GM23338 (cell line): ENCODE data around the gene TMEM245. TPM values are rescaled to one million over a fixed set of nuclear protein-coding genes. Genes with fewer than 3 reads are reported as not detected.

Experiments used
- ATAC-seq: fragments of 200-7000 bp; cut with Tn5 transposase; 3 replicates; pipeline ENCODE4 v1.9.1; 2020
- DNase-seq: peaks from one replicate; pipeline ENCODE4 v3.0.0-alpha.2; 2015; ENCODE audit warnings: low spot score
- H2AFZ ChIP-seq: fragments of 200-600 bp; sonication (generic); 2 replicates; pipeline ENCODE4 v1.8.0; 2016; ENCODE audit warnings: antibody characterized with exemption, mild to moderate bottlenecking, moderate library complexity
- H3F3A ChIP-seq: fragments of 200-600 bp; sonication (generic); replicated peaks from 2 replicates; pipeline ENCODE4 v1.8.0; 2017; ENCODE audit warnings: antibody characterized with exemption, mixed run types, low read depth
- H3K27ac ChIP-seq: fragments of 200-600 bp; sonication (generic); 2 replicates; pipeline ENCODE4 v1.6.1; 2016; ENCODE audit warnings: low read depth
- H3K27me3 ChIP-seq: fragments of 200-600 bp; sonication (generic); 2 replicates; pipeline ENCODE4 v1.8.0; 2016; ENCODE audit warnings: mild to moderate bottlenecking, mixed run types, moderate library complexity; ENCODE audit not compliant: insufficient read depth
- H3K36me3 ChIP-seq: fragments of 200-600 bp; sonication (generic); 2 replicates; pipeline ENCODE4 v1.8.0; 2016; ENCODE audit warnings: mild to moderate bottlenecking; ENCODE audit not compliant: insufficient read depth
- H3K4me1 ChIP-seq: fragments of 200-600 bp; sonication (generic); 2 replicates; pipeline ENCODE4 v1.8.0; 2016; ENCODE audit warnings: mild to moderate bottlenecking, moderate library complexity; ENCODE audit not compliant: insufficient read depth
- H3K4me2 ChIP-seq: fragments of 200-600 bp; sonication (generic); 2 replicates; pipeline ENCODE4 v1.7.1; 2017; ENCODE audit warnings: mixed run types
- H3K4me3 ChIP-seq: fragments of 200-600 bp; sonication (generic); 2 replicates; pipeline ENCODE4 v1.6.1; 2016; ENCODE audit warnings: mixed run types
- H3K79me2 ChIP-seq: fragments of 200-600 bp; sonication (generic); replicated peaks from 2 replicates; pipeline ENCODE4 v1.8.0; 2017; ENCODE audit warnings: mild to moderate bottlenecking; ENCODE audit not compliant: insufficient read depth
- H3K9me2 ChIP-seq: fragments of 200-600 bp; sonication (generic); 2 replicates; pipeline ENCODE4 v1.8.0; 2017; ENCODE audit not compliant: insufficient read depth
- H4K20me1 ChIP-seq: fragments of 200-600 bp; sonication (generic); replicated peaks from 2 replicates; pipeline ENCODE4 v1.8.0; 2017; ENCODE audit warnings: mild to moderate bottlenecking; ENCODE audit not compliant: insufficient read depth
- H3K27ac Mint-ChIP-seq: 2 replicates; pipeline ENCODE4 v1.8.0; 2020; ENCODE audit warnings: inconsistent platforms, mild to moderate bottlenecking, moderate library complexity, mixed read lengths
- H3K27me3 Mint-ChIP-seq: 3 replicates; pipeline ENCODE4 v1.8.0; 2022; ENCODE audit warnings: low read depth, mild to moderate bottlenecking, moderate library complexity, mixed read lengths, inconsistent platforms; ENCODE audit not compliant: insufficient read depth, poor library complexity
- H3K36me3 Mint-ChIP-seq: 3 replicates; pipeline ENCODE4 v1.8.0; 2021; ENCODE audit warnings: low read depth, mild to moderate bottlenecking, inconsistent platforms, moderate library complexity, mixed read lengths
- H3K4me1 Mint-ChIP-seq: 3 replicates; pipeline ENCODE4 v1.8.0; 2020; ENCODE audit warnings: mild to moderate bottlenecking, inconsistent platforms, mixed read lengths
- H3K4me3 Mint-ChIP-seq: 3 replicates; pipeline ENCODE4 v1.8.0; 2021; ENCODE audit warnings: moderate library complexity, mild to moderate bottlenecking, inconsistent platforms, mixed read lengths
- H3K9me3 Mint-ChIP-seq: 3 replicates; pipeline ENCODE4 v1.8.0; 2020; ENCODE audit warnings: moderate library complexity, mild to moderate bottlenecking, inconsistent platforms, mixed read lengths
- CREB1 ChIP-seq: fragments of 250-450 bp; sonication (Bioruptor Pico); IDR thresholded peaks from 2 replicates; pipeline ENCODE4 v1.5.0; 2020; ENCODE audit warnings: low read depth, mild to moderate bottlenecking, moderate library complexity
- EZH2 ChIP-seq: fragments of 200-600 bp; sonication (generic); IDR thresholded peaks from one replicate; pipeline ENCODE4 v1.8.0; 2017; ENCODE audit warnings: antibody characterized with exemption, mild to moderate bottlenecking, low read depth; ENCODE audit not compliant: unreplicated experiment
- EZH2phosphoT487 ChIP-seq: fragments of 200-600 bp; sonication (generic); IDR thresholded peaks from one replicate; pipeline ENCODE4 v1.8.1; 2018; ENCODE audit warnings: antibody characterized with exemption; ENCODE audit not compliant: unreplicated experiment
- JUNB ChIP-seq: IDR thresholded peaks from one replicate; pipeline ENCODE4 v1.6.1; 2016; ENCODE audit warnings: antibody characterized with exemption; ENCODE audit not compliant: unreplicated experiment
- NANOG ChIP-seq: IDR thresholded peaks from 2 replicates; pipeline ENCODE4 v1.6.1; 2016; ENCODE audit warnings: antibody characterized with exemption, borderline replicate concordance
- POLR2AphosphoS5 ChIP-seq: IDR thresholded peaks from 2 replicates; pipeline ENCODE4 v1.6.1; 2016; ENCODE audit warnings: antibody characterized with exemption, low read depth
- STAT1 ChIP-seq: IDR thresholded peaks from one replicate; pipeline ENCODE4 v1.6.1; 2016; ENCODE audit warnings: antibody characterized with exemption; ENCODE audit not compliant: unreplicated experiment
- ZNF114 ChIP-seq: fragments of 250-450 bp; sonication (Bioruptor Pico); IDR thresholded peaks from 2 replicates; pipeline ENCODE4 v1.5.0; 2020; ENCODE audit warnings: mild to moderate bottlenecking, moderate library complexity
- ZNF331 ChIP-seq: fragments of 250-450 bp; sonication (Bioruptor Pico); IDR thresholded peaks from 2 replicates; pipeline ENCODE4 v1.5.0; 2020; ENCODE audit warnings: low read depth, mild to moderate bottlenecking, moderate library complexity
- polyA plus RNA-seq: library from polyadenylated mRNA; unstranded; fragments of >200 nt; fragmentation: Nextera tagmentation; extraction: Ambion mirVana; gene quantifications from 2 replicates; pipeline ENCODE4 v1.2.1, GENCODE V29; 2016
- total RNA-seq: library from RNA; depleted of rRNA; stranded (reverse); fragments of >200 nt; shearing (Covaris generic); gene quantifications from 2 replicates; pipeline ENCODE4 v1.2.3, GENCODE V29; 2014
- TF ChIP-seq, protein P1 (sequence below), 2 experiments: fragments of 200-600 bp in 1 of 2; sonication (generic) in 1 of 2; conservative IDR thresholded peaks; 2 replicates each; pipeline versions ENCODE4 v1.5.1 to v1.6.1; 2016 to 2017; ENCODE audit warnings: antibody characterized with exemption in 2 of 2, low read depth in 2 of 2, mild to moderate bottlenecking in 2 of 2, moderate library complexity in 1 of 2
- TF ChIP-seq, protein P2 (sequence below): IDR thresholded peaks from 2 replicates; pipeline ENCODE4 v1.6.1; 2016; ENCODE audit warnings: antibody characterized with exemption
- TF ChIP-seq, protein P3 (sequence below): fragments of 250-450 bp; sonication (Bioruptor Pico); IDR thresholded peaks from 2 replicates; pipeline ENCODE4 v1.5.0; 2020; ENCODE audit warnings: mild to moderate bottlenecking, moderate library complexity
- TF ChIP-seq, protein P4 (sequence below): IDR thresholded peaks from one replicate; pipeline ENCODE4 v1.6.1; 2018; ENCODE audit warnings: antibody characterized with exemption; ENCODE audit not compliant: unreplicated experiment

The TMEM245 gene
- total and polyA plus RNA-seq, 2 experiments from 2014 or later, result 17.3 to 64.1 TPM

DNA sequence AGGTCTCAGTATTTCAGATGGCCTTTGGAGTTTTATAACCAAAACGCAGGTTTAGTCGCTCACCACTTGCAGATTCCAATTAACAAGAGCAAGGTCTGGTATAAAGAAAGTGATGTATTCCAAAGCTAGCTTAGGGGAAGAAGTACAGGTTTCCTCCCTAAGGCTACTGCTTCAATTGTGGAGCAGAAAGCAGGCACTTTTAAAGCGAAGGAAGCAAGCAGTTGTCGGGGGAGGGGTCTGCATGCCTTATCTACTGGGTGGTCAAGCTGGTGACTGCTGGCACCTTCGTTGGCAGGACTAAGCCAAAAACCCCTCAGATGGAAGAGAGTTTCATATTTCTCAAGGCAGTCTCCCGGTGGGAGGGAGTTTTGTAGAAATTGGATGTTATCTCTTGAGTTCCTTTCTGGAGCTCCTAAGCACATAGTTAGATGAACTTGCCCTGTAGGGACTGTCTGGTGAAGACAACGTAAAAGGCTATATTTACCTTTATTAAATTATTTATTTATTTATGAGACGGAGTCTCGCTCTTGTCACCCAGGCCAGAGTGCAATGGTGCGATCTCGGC lies 1.6 kb upstream of the TMEM245 start:
- TF ChIP-seq STAT1 (no peak), JUNB (no peak), EZH2phosphoT487 (no peak), NANOG (no peak), EZH2 (no peak), CREB1 (CRISPR knock-in tag) (no peak), ZNF331 (CRISPR knock-in tag) (no peak), POLR2AphosphoS5 (no peak), ZNF114 (CRISPR knock-in tag) (no peak)
- TF ChIP-seq, protein P1, sequence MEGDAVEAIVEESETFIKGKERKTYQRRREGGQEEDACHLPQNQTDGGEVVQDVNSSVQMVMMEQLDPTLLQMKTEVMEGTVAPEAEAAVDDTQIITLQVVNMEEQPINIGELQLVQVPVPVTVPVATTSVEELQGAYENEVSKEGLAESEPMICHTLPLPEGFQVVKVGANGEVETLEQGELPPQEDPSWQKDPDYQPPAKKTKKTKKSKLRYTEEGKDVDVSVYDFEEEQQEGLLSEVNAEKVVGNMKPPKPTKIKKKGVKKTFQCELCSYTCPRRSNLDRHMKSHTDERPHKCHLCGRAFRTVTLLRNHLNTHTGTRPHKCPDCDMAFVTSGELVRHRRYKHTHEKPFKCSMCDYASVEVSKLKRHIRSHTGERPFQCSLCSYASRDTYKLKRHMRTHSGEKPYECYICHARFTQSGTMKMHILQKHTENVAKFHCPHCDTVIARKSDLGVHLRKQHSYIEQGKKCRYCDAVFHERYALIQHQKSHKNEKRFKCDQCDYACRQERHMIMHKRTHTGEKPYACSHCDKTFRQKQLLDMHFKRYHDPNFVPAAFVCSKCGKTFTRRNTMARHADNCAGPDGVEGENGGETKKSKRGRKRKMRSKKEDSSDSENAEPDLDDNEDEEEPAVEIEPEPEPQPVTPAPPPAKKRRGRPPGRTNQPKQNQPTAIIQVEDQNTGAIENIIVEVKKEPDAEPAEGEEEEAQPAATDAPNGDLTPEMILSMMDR (conservative IDR thresholded peaks at IDR 0.05; ENCODE audit: low read depth in 2 of 2), result no peak
- TF ChIP-seq, protein P2, sequence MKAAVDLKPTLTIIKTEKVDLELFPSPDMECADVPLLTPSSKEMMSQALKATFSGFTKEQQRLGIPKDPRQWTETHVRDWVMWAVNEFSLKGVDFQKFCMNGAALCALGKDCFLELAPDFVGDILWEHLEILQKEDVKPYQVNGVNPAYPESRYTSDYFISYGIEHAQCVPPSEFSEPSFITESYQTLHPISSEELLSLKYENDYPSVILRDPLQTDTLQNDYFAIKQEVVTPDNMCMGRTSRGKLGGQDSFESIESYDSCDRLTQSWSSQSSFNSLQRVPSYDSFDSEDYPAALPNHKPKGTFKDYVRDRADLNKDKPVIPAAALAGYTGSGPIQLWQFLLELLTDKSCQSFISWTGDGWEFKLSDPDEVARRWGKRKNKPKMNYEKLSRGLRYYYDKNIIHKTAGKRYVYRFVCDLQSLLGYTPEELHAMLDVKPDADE, result no peak
- TF ChIP-seq, protein P3, sequence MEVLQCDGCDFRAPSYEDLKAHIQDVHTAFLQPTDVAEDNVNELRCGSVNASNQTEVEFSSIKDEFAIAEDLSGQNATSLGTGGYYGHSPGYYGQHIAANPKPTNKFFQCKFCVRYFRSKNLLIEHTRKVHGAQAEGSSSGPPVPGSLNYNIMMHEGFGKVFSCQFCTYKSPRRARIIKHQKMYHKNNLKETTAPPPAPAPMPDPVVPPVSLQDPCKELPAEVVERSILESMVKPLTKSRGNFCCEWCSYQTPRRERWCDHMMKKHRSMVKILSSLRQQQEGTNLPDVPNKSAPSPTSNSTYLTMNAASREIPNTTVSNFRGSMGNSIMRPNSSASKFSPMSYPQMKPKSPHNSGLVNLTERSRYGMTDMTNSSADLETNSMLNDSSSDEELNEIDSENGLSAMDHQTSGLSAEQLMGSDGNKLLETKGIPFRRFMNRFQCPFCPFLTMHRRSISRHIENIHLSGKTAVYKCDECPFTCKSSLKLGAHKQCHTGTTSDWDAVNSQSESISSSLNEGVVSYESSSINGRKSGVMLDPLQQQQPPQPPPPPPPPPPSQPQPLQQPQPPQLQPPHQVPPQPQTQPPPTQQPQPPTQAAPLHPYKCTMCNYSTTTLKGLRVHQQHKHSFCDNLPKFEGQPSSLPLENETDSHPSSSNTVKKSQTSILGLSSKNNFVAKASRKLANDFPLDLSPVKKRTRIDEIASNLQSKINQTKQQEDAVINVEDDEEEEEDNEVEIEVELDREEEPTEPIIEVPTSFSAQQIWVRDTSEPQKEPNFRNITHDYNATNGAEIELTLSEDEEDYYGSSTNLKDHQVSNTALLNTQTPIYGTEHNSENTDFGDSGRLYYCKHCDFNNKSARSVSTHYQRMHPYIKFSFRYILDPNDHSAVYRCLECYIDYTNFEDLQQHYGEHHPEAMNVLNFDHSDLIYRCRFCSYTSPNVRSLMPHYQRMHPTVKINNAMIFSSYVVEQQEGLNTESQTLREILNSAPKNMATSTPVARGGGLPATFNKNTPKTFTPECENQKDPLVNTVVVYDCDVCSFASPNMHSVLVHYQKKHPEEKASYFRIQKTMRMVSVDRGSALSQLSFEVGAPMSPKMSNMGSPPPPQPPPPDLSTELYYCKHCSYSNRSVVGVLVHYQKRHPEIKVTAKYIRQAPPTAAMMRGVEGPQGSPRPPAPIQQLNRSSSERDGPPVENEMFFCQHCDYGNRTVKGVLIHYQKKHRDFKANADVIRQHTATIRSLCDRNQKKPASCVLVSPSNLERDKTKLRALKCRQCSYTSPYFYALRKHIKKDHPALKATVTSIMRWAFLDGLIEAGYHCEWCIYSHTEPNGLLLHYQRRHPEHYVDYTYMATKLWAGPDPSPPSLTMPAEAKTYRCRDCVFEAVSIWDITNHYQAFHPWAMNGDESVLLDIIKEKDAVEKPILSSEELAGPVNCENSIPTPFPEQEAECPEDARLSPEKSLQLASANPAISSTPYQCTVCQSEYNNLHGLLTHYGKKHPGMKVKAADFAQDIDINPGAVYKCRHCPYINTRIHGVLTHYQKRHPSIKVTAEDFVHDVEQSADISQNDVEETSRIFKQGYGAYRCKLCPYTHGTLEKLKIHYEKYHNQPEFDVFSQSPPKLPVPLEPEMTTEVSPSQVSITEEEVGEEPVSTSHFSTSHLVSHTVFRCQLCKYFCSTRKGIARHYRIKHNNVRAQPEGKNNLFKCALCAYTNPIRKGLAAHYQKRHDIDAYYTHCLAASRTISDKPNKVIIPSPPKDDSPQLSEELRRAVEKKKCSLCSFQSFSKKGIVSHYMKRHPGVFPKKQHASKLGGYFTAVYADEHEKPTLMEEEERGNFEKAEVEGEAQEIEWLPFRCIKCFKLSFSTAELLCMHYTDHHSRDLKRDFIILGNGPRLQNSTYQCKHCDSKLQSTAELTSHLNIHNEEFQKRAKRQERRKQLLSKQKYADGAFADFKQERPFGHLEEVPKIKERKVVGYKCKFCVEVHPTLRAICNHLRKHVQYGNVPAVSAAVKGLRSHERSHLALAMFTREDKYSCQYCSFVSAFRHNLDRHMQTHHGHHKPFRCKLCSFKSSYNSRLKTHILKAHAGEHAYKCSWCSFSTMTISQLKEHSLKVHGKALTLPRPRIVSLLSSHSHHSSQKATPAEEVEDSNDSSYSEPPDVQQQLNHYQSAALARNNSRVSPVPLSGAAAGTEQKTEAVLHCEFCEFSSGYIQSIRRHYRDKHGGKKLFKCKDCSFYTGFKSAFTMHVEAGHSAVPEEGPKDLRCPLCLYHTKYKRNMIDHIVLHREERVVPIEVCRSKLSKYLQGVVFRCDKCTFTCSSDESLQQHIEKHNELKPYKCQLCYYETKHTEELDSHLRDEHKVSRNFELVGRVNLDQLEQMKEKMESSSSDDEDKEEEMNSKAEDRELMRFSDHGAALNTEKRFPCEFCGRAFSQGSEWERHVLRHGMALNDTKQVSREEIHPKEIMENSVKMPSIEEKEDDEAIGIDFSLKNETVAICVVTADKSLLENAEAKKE, result no peak
- TF ChIP-seq, protein P4, sequence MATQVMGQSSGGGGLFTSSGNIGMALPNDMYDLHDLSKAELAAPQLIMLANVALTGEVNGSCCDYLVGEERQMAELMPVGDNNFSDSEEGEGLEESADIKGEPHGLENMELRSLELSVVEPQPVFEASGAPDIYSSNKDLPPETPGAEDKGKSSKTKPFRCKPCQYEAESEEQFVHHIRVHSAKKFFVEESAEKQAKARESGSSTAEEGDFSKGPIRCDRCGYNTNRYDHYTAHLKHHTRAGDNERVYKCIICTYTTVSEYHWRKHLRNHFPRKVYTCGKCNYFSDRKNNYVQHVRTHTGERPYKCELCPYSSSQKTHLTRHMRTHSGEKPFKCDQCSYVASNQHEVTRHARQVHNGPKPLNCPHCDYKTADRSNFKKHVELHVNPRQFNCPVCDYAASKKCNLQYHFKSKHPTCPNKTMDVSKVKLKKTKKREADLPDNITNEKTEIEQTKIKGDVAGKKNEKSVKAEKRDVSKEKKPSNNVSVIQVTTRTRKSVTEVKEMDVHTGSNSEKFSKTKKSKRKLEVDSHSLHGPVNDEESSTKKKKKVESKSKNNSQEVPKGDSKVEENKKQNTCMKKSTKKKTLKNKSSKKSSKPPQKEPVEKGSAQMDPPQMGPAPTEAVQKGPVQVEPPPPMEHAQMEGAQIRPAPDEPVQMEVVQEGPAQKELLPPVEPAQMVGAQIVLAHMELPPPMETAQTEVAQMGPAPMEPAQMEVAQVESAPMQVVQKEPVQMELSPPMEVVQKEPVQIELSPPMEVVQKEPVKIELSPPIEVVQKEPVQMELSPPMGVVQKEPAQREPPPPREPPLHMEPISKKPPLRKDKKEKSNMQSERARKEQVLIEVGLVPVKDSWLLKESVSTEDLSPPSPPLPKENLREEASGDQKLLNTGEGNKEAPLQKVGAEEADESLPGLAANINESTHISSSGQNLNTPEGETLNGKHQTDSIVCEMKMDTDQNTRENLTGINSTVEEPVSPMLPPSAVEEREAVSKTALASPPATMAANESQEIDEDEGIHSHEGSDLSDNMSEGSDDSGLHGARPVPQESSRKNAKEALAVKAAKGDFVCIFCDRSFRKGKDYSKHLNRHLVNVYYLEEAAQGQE, result no peak
- peak overlapping the region; percentile 97 for H3K4me3 Mint-ChIP-seq

More for the DNA sequence above, 1.6 kb upstream of the TMEM245 start:
- H3K27ac ChIP-seq, result peak overlapping the region; percentile 17
- no peaks in the 10 kb centered on the region for H3K27me3 ChIP-seq
- H3K4me2 ChIP-seq, result peak overlapping the region; percentile 78
- H3K9me2 ChIP-seq, result no peaks in the 10 kb centered on the region
- Mint-ChIP-seq H3K27me3 (peaks cover 4% of the 10 kb centered on the region), H3K36me3 (peaks cover 10% of the 10 kb centered on the region), H3K27ac (peak overlapping the region; percentile 92), H3K4me1 (peaks cover 32% of the 10 kb centered on the region), H3K9me3 (no peaks in the 10 kb centered on the region)
- peak overlapping the region; percentile 61; the same call in 1 of the 2 replicates for H2AFZ ChIP-seq
- peak overlapping the region; percentile 82 for H3K4me3 ChIP-seq
- H4K20me1 ChIP-seq, result peaks cover 24% of the 10 kb centered on the region
- peaks cover 34% of the 10 kb centered on the region for H3K4me1 ChIP-seq
- no peaks in the 10 kb centered on the region for H3K36me3 ChIP-seq
- no peak for ATAC-seq
- DNase-seq, result peak; percentile 71
- peaks cover 30% of the 10 kb centered on the region for H3K79me2 ChIP-seq
- H3F3A ChIP-seq, result no peaks in the 10 kb centered on the region
